Measurements from ENCODE around the gene MAGI2. TPM values are rescaled to one million over a fixed set of nuclear protein-coding genes. Genes with fewer than 3 reads are reported as not detected.

MAGI2 gene
- polyA plus RNA-seq, 1 experiment: 0.81 TPM

DNA sequence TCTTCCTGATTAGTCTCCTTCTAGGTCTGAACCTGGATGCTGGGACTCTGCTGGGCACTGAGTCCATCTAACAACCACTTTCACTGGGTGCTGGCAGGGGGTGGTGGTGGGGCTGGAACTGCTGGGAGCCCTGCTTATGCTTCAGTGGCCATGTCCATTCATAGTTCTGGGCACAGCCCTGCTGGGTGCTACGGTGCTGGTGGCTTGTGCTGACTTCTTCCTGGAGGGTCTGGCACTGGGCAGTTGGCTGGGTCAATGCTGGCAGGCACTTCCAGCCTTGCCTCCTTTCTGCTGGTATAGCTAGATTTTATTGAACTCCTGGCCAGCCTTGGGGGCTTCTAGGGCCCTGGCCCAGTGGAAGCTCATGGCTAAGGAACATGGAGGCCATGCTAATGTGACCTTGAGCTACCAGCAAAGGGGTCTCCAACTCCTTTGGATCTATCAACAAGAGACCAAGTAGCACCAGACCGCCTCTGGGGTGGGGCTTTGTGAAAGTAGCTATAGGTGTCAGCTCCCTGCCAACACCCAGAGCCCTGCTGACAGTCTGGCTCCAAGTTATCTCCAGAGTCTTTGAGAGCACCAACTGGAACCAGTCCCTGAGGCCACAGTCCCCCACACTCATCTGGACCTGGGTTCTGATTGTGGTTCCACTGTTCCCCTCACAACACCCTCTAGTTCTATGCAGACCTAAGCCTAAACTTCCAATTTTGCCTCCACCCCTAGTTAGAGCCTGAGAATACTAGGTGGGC lies 99.6 kb downstream of the MAGI2 start:
- no peak for DNase-seq (ENCODE audit: low read depth)
- POLR2A ChIA-PET: interaction anchor here (0.6 kb wide), 1 partner anchor 10 kb away, joined by 4 read pairs; no protein-coding TSS in a partner anchor

DNA sequence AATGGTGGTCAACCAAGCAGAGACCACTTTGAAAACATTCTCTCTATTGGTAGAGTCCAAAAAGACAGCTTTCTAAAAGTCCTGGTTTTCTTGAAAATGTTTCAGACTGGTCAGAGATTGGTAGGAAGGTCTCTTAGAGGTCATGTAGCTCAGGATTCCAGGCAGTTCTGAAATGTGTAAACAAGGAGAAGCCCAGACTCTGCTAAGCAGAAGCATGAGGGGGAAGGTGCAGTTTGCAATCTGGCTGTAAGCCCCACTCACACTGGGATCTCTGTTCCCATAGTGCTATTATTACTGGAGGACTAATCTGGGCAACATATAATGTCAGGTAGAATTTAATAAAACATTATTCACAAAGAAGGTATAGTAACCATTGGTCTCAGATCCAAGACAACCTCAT lies 101.1 kb downstream of the MAGI2 start:
- H3K4me3 ChIP-seq (ENCODE audit: low read depth, low read length): no peak overlapping the region
- TF ChIP-seq, protein P1, sequence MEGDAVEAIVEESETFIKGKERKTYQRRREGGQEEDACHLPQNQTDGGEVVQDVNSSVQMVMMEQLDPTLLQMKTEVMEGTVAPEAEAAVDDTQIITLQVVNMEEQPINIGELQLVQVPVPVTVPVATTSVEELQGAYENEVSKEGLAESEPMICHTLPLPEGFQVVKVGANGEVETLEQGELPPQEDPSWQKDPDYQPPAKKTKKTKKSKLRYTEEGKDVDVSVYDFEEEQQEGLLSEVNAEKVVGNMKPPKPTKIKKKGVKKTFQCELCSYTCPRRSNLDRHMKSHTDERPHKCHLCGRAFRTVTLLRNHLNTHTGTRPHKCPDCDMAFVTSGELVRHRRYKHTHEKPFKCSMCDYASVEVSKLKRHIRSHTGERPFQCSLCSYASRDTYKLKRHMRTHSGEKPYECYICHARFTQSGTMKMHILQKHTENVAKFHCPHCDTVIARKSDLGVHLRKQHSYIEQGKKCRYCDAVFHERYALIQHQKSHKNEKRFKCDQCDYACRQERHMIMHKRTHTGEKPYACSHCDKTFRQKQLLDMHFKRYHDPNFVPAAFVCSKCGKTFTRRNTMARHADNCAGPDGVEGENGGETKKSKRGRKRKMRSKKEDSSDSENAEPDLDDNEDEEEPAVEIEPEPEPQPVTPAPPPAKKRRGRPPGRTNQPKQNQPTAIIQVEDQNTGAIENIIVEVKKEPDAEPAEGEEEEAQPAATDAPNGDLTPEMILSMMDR (IDR thresholded peaks at IDR 0.05; ENCODE audit: insufficient read depth, low read depth, low read length): no peak
- no peak for DNase-seq (ENCODE audit: low read depth)
- H3K27me3 ChIP-seq (ENCODE audit: control insufficient read depth, insufficient read depth, low read length): no peaks in the 10 kb centered on the region
- CTCF ChIA-PET: interaction anchor here (0.6 to 1.6 kb wide), 4 partner anchors 10 to 1549 kb away, joined by 3 to 6 read pairs (median 4); no protein-coding TSS in a partner anchor
- no peaks in the 10 kb centered on the region for H3K36me3 ChIP-seq (ENCODE audit: control insufficient read depth, insufficient read depth, low read length)
- POLR2A ChIA-PET: interaction anchor here (0.5 to 1.0 kb wide), 3 partner anchors 9 to 251 kb away, joined by 5 to 8 read pairs (median 5); no protein-coding TSS in a partner anchor

More for the DNA sequence above, 99.6 kb downstream of the MAGI2 start:
- Histone ChIP-seq H3K27me3 (ENCODE audit: control insufficient read depth, insufficient read depth, low read length) (no peaks in the 10 kb centered on the region), H3K36me3 (ENCODE audit: control insufficient read depth, insufficient read depth, low read length) (no peaks in the 10 kb centered on the region), H3K4me3 (ENCODE audit: low read depth, low read length) (no peak overlapping the region)
- TF ChIP-seq, protein P1 (IDR thresholded peaks at IDR 0.05; ENCODE audit: insufficient read depth, low read depth, low read length): no peak
- CTCF ChIA-PET: interaction anchor here (1.1 kb wide), 1 partner anchor 19 kb away, joined by 3 read pairs; no protein-coding TSS in a partner anchor

DNA sequence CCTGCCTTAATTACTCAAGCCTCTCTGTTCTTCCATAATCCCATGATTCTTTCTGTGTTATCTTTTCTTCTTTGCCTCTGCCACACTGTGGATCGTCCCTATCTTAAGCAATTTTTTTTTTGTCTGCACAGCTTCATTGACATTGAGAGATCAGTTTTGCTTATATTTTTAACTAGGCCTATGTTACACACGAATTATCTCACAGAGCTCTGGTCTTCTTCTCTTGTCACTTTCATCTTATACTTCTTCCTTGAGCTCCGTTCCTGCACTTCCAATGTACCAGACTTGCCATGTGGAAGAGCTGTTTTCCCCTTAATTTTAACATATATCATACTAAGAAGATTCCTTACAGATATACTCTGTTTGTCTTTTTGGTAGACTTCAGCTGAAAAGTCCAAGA lies 106.1 kb downstream of the MAGI2 start:
- CTCF ChIA-PET: no interaction called here
- DNase-seq (ENCODE audit: low read depth): no peak
- Histone ChIP-seq H3K4me3 (ENCODE audit: low read depth, low read length) (no peak overlapping the region), H3K27me3 (ENCODE audit: control insufficient read depth, insufficient read depth, low read length) (no peaks in the 10 kb centered on the region), H3K36me3 (ENCODE audit: control insufficient read depth, insufficient read depth, low read length) (no peaks in the 10 kb centered on the region)
- TF ChIP-seq, protein P1 (IDR thresholded peaks at IDR 0.05; ENCODE audit: insufficient read depth, low read depth, low read length): no peak
- POLR2A ChIA-PET: no interaction called here

DNA sequence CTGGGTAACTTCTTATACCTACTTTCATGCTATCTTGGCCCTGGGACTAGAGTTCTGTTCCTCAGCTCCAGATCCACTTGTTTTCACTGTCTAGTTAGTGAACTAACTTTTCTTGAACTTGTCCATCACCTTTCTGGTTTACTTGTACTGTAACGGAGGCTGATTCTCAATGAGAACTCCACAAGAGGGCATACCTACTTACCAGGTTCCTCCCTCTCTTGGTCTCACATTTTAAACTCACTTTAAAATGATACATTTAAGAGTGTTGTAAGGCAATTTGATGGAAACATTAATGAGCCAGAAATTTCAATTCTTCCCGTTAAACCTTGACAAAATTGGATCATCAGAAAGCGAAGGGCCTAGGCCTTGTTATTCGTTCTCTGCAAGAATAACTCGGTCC lies 111.6 kb downstream of the MAGI2 start:
- H3K4me3 ChIP-seq (ENCODE audit: low read depth, low read length): no peak overlapping the region
- H3K27me3 ChIP-seq (ENCODE audit: control insufficient read depth, insufficient read depth, low read length): no peaks in the 10 kb centered on the region
- POLR2A ChIA-PET: no interaction called here
- no peak for DNase-seq (ENCODE audit: low read depth)
- CTCF ChIA-PET: no interaction called here
- H3K36me3 ChIP-seq (ENCODE audit: control insufficient read depth, insufficient read depth, low read length): no peaks in the 10 kb centered on the region
- TF ChIP-seq, protein P1 (IDR thresholded peaks at IDR 0.05; ENCODE audit: insufficient read depth, low read depth, low read length): no peak

DNA sequence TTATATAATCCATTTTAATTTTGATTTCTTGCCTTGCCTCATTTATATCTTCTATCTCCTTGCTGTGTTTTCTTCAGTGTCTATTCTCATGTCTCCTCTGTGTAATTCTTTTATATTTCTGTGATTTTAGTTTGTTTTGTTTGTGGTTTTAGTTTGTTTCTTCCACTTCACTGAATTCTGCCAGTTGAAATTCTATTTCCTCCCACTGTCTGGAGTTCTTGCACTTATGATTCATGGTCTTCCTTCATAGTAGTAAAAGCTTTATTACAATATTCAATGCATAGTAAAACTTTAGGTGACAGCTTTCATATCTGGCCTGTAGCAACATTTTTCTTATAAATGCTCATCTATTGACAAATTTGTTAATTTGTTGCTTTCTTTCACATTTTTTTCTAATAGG lies 113.3 kb downstream of the MAGI2 start:
- no peaks in the 10 kb centered on the region for H3K36me3 ChIP-seq (ENCODE audit: control insufficient read depth, insufficient read depth, low read length)
- no peak overlapping the region for H3K4me3 ChIP-seq (ENCODE audit: low read depth, low read length)
- POLR2A ChIA-PET: no interaction called here
- no peak for DNase-seq (ENCODE audit: low read depth)
- no peaks in the 10 kb centered on the region for H3K27me3 ChIP-seq (ENCODE audit: control insufficient read depth, insufficient read depth, low read length)
- TF ChIP-seq, protein P1 (IDR thresholded peaks at IDR 0.05; ENCODE audit: insufficient read depth, low read depth, low read length): no peak
- CTCF ChIA-PET: no interaction called here

Measured in BJ (cell line).